Thoracic aorta (tissue), 2 donors: ENCODE measurements around the gene INSM1. TPM values are rescaled to one million over a fixed set of nuclear protein-coding genes. Genes with fewer than 3 reads are reported as not detected.
A peak's percentile ranks its signal among the peaks of the same experiment; 100 is the strongest.

Experiments
- ATAC-seq: fragments of 150-250 bp; one replicate; pipeline ENCODE4 v1.8.0; 2017; ENCODE audit warnings: low read depth; ENCODE audit not compliant: insufficient number of reproducible peaks, low FRiP score
- DNase-seq: peaks from one replicate; pipeline ENCODE4 v3.0.0-alpha.2; 2020; ENCODE audit warnings: low spot score
- H3K27ac ChIP-seq, 2 donors: fragments of 200-600 bp; sonication (generic); 1 replicate in 1 of 2; 2 replicates in 1 of 2; pipeline ENCODE4 v1.5.1; 2016; ENCODE audit warnings: mild to moderate bottlenecking in 2 of 2, moderate library complexity in 2 of 2
- H3K27me3 ChIP-seq: fragments of 200-600 bp; sonication (generic); replicated peaks from 2 replicates; pipeline ENCODE4 v1.6.0; 2016; ENCODE audit warnings: mild to moderate bottlenecking; ENCODE audit not compliant: insufficient read depth
- H3K36me3 ChIP-seq: fragments of 200-600 bp; sonication (generic); one replicate; pipeline ENCODE4 v1.5.1; 2016
- H3K4me1 ChIP-seq, 2 donors: fragments of 200-600 bp; sonication (generic); 1 replicate in 1 of 2; 2 replicates in 1 of 2; pipeline versions ENCODE4 v1.5.1 to v1.6.0; 2016; ENCODE audit warnings: low read depth in 2 of 2, mild to moderate bottlenecking in 1 of 2; ENCODE audit not compliant: control insufficient read depth in 1 of 2
- H3K4me3 ChIP-seq: fragments of 200-600 bp; sonication (generic); 2 replicates; pipeline ENCODE4 v1.5.1; 2016; ENCODE audit warnings: mild to moderate bottlenecking
- H3K9me3 ChIP-seq: fragments of 200-600 bp; sonication (generic); 2 replicates; pipeline ENCODE4 v1.5.1; 2016
- total RNA-seq, 2 donors: library from RNA; depleted of rRNA; stranded (reverse); fragments of >200 nt; gene quantifications; one replicate each; pipeline versions ENCODE4 v1.1.0 to v1.2.3, GENCODE V29; 2016
- TF ChIP-seq, protein P1 (sequence below): fragments of 200-600 bp; sonication (generic); IDR thresholded peaks from one replicate; pipeline ENCODE4 v1.5.1; 2019; ENCODE audit warnings: antibody characterized with exemption

The INSM1 gene
- total RNA-seq, 2 donors from 2014 or later = not detected

DNA sequence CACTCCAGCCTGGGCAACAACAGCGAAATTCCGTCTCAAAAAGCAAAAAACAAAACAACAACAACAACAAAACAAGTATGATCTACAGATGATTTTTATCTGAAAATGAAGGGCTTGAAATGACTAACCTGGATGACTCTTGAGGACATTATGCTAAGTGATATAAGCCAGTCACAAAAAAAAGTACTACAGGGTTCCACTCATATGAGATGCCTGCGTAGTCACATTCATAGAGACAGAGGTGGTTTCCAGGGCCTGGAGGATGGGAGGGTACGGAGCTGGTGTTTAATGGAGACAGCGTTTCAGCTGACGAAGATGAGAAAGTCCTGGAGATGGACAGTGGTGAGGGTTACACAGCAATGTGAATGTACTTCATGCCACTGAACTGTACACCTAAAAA lies 8.3 kb upstream of the INSM1 start:
- Histone ChIP-seq H3K27ac (no peak overlapping the region), H3K36me3 (no peaks in the 10 kb centered on the region), H3K4me3 (no peak overlapping the region), H3K27me3 (peaks cover 9% of the 10 kb centered on the region), H3K9me3 (no peaks in the 10 kb centered on the region), H3K4me1 (no peaks in the 10 kb centered on the region)
- TF ChIP-seq, protein P1, sequence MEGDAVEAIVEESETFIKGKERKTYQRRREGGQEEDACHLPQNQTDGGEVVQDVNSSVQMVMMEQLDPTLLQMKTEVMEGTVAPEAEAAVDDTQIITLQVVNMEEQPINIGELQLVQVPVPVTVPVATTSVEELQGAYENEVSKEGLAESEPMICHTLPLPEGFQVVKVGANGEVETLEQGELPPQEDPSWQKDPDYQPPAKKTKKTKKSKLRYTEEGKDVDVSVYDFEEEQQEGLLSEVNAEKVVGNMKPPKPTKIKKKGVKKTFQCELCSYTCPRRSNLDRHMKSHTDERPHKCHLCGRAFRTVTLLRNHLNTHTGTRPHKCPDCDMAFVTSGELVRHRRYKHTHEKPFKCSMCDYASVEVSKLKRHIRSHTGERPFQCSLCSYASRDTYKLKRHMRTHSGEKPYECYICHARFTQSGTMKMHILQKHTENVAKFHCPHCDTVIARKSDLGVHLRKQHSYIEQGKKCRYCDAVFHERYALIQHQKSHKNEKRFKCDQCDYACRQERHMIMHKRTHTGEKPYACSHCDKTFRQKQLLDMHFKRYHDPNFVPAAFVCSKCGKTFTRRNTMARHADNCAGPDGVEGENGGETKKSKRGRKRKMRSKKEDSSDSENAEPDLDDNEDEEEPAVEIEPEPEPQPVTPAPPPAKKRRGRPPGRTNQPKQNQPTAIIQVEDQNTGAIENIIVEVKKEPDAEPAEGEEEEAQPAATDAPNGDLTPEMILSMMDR = no peak
- DNase-seq = no peak
- no peak for ATAC-seq

- Histone ChIP-seq H3K4me1 (no peaks in the 10 kb centered on the region), H3K27ac (no peak overlapping the region), H3K4me3 (no peak overlapping the region), H3K27me3 (peaks cover 14% of the 10 kb centered on the region), H3K9me3 (no peaks in the 10 kb centered on the region), H3K36me3 (no peaks in the 10 kb centered on the region)
- TF ChIP-seq, protein P1 = peak; percentile 50
- ATAC-seq (no peak), DNase-seq (no peak)
These were observed 7.4 kb upstream of the INSM1 start for GRCh38 chr20:20360464-20360863.

DNA sequence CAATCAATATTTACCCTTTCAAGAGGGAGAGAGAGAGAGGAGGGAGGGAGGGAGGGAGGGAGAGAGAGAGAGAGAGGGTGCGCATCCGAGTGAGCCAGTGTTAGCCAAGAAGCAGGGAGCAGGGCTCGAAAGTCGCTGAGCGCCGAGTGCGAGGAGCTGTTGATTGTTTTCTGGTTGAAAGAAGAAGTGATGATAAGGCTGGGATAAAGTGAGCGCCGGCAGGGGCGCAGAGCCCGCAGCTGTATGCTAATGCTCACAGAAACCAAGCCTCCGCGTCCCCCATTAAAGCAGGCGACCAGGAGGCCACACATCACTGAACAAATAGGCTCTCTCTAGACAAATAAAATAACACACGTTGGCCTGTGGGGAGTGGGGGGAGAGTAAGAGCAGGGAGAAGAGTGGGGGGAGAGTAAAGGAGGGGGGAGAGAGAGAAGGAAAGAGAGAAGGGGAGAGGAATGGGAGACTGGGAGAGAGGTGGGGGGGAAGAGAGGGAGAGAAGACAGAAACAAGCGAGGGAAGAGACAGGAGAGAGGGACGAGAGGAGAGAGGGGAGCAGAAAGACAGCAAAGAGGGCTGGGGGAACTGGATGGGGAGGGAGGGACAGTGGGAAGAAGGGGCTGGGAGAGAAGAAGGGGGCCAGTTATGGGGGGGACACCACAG lies 5.0 kb upstream of the INSM1 start:
- no peak for ATAC-seq
- H3K4me3 ChIP-seq = no peak overlapping the region
- H3K27me3 ChIP-seq = peaks cover 19% of the 10 kb centered on the region
- no peak overlapping the region for H3K27ac ChIP-seq
- no peaks in the 10 kb centered on the region for H3K36me3 ChIP-seq
- TF ChIP-seq, protein P1 = no peak
- H3K9me3 ChIP-seq = no peaks in the 10 kb centered on the region
- peaks cover 5 to 12% of the 10 kb centered on the region in 2 donors for H3K4me1 ChIP-seq
- no peak for DNase-seq

GRCh38 chr20:20363434-20363798 lies 4.5 kb upstream of the INSM1 start:
- H3K4me3 ChIP-seq = peak overlapping the region; percentile 8
- H3K9me3 ChIP-seq = no peaks in the 10 kb centered on the region
- no peaks in the 10 kb centered on the region for H3K36me3 ChIP-seq
- no peak for ATAC-seq
- no peak for DNase-seq
- H3K27me3 ChIP-seq = peaks cover 19% of the 10 kb centered on the region
- H3K4me1 ChIP-seq = peaks cover 5 to 15% of the 10 kb centered on the region in 2 donors
- TF ChIP-seq, protein P1 = no peak
- H3K27ac ChIP-seq = no peak overlapping the region

- H3K4me1 ChIP-seq = peaks cover 5 to 18% of the 10 kb centered on the region in 2 donors
- H3K27ac ChIP-seq = no peak overlapping the region
- H3K9me3 ChIP-seq = no peaks in the 10 kb centered on the region
- H3K27me3 ChIP-seq = peaks cover 19% of the 10 kb centered on the region
- no peak for DNase-seq
- H3K36me3 ChIP-seq = no peaks in the 10 kb centered on the region
- ATAC-seq = no peak
- H3K4me3 ChIP-seq = peak overlapping the region; percentile 8
- TF ChIP-seq, protein P1 = no peak
These were observed 3.9 kb upstream of the INSM1 start for GRCh38 chr20:20363799-20364592.
